Activated gamma-delta T cell treated with anti-CD3 and anti-CD28 coated beads, Interleukin-2, amount 50 U/mL, for 16 hours (primary cell): ENCODE measurements around the gene ORC4.
"Not testable (repeated sequence)": the region's sequence is repeated elsewhere in the genome, so short reads cannot be mapped to it uniquely, and the experiment has no call there.

Source experiments
- DNase-seq: peaks from one replicate; pipeline ENCODE4 v3.0.0-alpha.2; 2020; ENCODE audit warnings: low read depth

The ORC4 gene

GRCh38 chr2:148014616-148015015 lies 5.9 kb downstream of the ORC4 start:
- no peak for DNase-seq

- no peak for DNase-seq
Observed at GRCh38 chr2:148013876-148014275, 6.7 kb downstream of the ORC4 start.

- DNase-seq, result not testable (repeated sequence)
Observed at GRCh38 chr2:148008411-148008810, 12.1 kb downstream of the ORC4 start.

GRCh38 chr2:148007219-148007900 lies 13.2 kb downstream of the ORC4 start:
- no peak for DNase-seq

GRCh38 chr2:148006249-148007007 lies 14.1 kb downstream of the ORC4 start:
- DNase-seq, result no peak

- DNase-seq, result not testable (repeated sequence)
Observed at GRCh38 chr2:148002420-148002819, 18.1 kb downstream of the ORC4 start.

GRCh38 chr2:148000095-148000494 lies 20.4 kb downstream of the ORC4 start:
- no peak for DNase-seq

- no peak for DNase-seq
Observed at GRCh38 chr2:147999126-147999525, 21.4 kb downstream of the ORC4 start.

GRCh38 chr2:147998203-147998602 lies 22.3 kb downstream of the ORC4 start:
- no peak for DNase-seq

- DNase-seq, result no peak
Observed at GRCh38 chr2:147996828-147997227, 23.7 kb downstream of the ORC4 start.

- not testable (repeated sequence) for DNase-seq
Observed at GRCh38 chr2:147994965-147995364, 25.6 kb downstream of the ORC4 start.

- no peak for DNase-seq
Observed at GRCh38 chr2:147989809-147990403, 30.6 kb downstream of the ORC4 start.

GRCh38 chr2:147989102-147989501 lies 31.4 kb downstream of the ORC4 start:
- DNase-seq, result no peak

- no peak for DNase-seq
Observed at GRCh38 chr2:147980940-147981528, 39.5 kb downstream of the ORC4 start.

- DNase-seq, result no peak
Observed at GRCh38 chr2:147977679-147978078, 42.9 kb downstream of the ORC4 start.

GRCh38 chr2:147976102-147976501 lies 44.4 kb downstream of the ORC4 start:
- DNase-seq, result no peak

- DNase-seq, result no peak
Observed at GRCh38 chr2:147968571-147968970, 52.0 kb downstream of the ORC4 start.

- DNase-seq, result no peak
Observed at GRCh38 chr2:147952118-147952517, 68.4 kb downstream of the ORC4 start.

- no peak for DNase-seq
Observed at GRCh38 chr2:147945660-147946059, 74.9 kb downstream of the ORC4 start.

- no peak for DNase-seq
Observed at GRCh38 chr2:147939313-147939712, 81.2 kb downstream of the ORC4 start.

- DNase-seq, result no peak
Observed at GRCh38 chr2:147937744-147938349, 82.7 kb downstream of the ORC4 start.

GRCh38 chr2:147934881-147935620 lies 85.5 kb downstream of the ORC4 start:
- no peak for DNase-seq
